ENCODE measurements around the gene WDR77.

The WDR77 gene

GRCh38 chr1:111448918-111449702, at the start of gene WDR77, which contains the start of gene ATP5PB:
WDR77 (minus strand) TSS chr1:111449256; CDS start chr1:111449169, 87 bp downstream.
ATP5PB (plus strand) TSS chr1:111449464; CDS start chr1:111449542, 78 bp downstream.
- DNase-seq (ENCODE audit: low read depth in 2 of 2), result peak; percentile 85 to 88

- no peak for DNase-seq (ENCODE audit: low read depth in 2 of 2)
Observed at GRCh38 chr1:111497592-111497991, 48.5 kb upstream of the WDR77 start.

GRCh38 chr1:111496398-111496797, 47.3 kb upstream of the WDR77 start:
- DNase-seq (ENCODE audit: low read depth in 2 of 2), result no peak

DNA sequence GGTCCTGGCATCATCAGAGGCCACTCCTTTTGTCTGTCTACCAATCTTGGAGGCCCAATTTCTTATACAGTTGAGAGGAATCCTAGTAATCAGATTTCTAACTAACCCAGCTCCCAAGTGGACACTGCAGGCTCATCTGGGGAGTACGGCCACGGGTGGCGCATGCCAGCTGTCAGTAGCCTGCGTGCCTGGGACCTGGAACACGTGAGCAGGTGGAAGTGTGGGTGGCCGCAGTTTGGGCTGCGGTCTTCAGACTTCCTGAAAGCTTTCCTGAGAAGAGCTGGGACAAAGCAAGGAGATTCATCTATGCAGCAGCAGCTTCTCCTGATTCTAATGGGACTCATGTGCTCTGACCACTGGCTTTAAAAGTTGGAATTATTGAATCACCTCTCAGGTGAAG, 42.0 kb upstream of the WDR77 start:
- no peak for DNase-seq (ENCODE audit: low read depth in 2 of 2)

GRCh38 chr1:111490220-111490619, 41.2 kb upstream of the WDR77 start:
- DNase-seq (ENCODE audit: low read depth in 2 of 2), result no peak

- DNase-seq (ENCODE audit: low read depth in 2 of 2), result no peak
Observed at GRCh38 chr1:111489604-111490003, 40.5 kb upstream of the WDR77 start.

DNA sequence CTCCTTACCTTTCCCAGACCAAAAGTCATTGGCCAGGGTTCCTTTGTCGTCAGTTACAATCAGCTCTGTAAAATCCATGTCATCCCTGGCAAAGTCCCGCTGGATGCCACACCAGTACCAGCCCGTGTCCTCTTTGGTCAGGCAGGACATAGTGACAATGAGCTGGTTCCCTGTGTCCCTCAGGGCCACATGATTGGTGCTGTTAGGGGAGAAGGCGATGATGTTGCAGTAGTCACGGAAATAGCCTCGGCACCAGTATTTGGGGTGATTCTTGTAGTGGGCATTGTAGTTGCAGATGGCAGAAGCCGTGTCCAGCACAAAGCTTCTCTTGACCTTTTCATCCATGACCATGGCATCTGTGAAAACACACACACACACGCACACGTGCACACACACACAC, 39.6 kb upstream of the WDR77 start:
- no peak for DNase-seq (ENCODE audit: low read depth in 2 of 2)

DNA sequence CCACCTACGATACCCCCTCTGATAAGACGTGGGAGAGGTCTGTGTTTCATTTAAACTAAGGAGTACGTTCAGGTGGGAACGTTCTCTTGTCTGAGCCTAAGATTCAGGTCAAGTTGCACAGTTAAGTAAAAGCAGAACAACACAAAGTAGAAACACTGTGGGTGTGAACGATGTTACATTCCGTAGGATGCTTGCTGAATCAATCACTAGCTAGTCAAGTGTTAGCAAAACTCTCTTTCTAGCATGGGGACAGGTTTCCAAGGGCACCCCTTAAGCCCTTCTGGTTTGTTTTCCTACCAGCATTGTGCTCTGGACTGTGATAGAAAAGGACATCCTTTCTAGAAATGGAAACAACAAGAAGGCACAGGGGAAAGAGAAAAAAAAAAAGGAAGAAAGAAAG, 38.1 kb upstream of the WDR77 start:
- no peak for DNase-seq (ENCODE audit: low read depth in 2 of 2)

DNA sequence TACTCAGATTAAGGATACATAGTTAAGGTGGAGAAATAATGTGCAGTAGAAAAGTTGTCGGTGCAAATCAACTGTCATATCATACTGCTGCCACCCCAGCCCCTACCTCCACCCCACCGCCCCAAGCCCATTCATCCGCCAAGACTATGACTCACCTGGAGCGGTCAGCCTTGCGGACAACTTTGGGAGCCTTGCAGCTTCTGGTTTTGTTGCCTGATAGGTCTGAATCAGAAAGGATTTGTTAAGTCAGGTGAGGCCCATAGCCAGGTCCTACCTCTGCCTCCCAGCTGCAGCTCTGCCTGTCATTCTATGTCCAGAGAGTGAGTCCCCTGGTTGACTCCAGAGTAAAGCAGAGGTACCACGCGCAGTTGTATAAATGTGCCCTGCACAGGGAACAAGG, 37.4 kb upstream of the WDR77 start:
- no peak for DNase-seq (ENCODE audit: low read depth in 2 of 2)

DNA sequence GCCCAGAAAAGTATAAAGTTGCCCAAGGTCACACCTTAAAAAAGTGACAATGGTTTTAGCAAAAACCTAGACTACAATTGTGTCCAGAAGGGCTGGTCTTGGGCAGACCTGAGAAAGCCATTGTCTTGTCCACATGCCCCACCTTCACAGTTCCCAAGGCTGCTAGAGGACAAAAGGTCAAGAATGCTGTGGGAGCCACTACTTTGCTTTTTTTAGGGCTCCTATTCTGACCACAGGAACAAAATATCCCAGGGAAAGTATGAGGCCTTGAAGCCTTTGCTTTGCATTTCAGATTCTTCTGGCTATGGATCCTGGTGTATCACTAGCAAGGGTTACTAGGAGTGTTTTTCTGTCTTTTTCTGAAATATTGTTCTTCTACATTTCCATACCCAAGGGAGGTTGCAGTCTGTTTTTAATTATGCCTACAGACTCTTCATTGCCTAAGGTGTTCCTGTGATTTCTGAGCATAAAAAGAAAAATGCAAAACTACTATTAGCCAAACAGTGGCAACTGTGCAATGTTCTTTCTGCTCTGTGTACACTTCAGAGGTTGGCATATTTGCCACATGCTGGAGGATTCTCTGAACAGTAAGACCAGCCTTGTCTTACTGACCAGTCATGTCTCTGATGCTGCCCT, 35.5 kb upstream of the WDR77 start:
- DNase-seq (ENCODE audit: low read depth in 2 of 2), result no peak

DNA sequence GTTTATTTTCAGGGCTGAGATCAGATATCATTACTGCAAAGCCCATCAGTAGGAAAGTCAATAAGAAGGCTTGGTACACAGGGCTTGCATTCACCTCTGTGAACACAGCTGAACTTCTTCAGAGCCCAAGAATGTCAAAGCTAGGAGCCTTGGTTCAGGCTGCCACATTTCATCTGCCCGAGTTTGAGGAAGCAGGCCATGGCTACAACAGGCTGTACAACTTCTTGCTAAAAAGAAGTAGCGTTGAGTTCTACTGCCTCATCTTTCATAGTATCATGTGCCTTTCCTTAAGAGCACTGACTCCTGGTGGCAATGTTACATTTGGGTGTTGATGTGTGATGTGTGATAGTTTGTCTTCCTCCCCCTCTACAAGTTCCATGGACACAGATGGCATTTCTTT, 34.8 kb upstream of the WDR77 start:
- DNase-seq (ENCODE audit: low read depth in 2 of 2), result no peak

- no peak for DNase-seq (ENCODE audit: low read depth in 2 of 2)
Observed at GRCh38 chr1:111483166-111483565, 34.1 kb upstream of the WDR77 start.

- peak in 1 of 2 donors; percentile 36 for DNase-seq (ENCODE audit: low read depth in 2 of 2)
Observed at GRCh38 chr1:111481387-111482221, 32.5 kb upstream of the WDR77 start.

DNA sequence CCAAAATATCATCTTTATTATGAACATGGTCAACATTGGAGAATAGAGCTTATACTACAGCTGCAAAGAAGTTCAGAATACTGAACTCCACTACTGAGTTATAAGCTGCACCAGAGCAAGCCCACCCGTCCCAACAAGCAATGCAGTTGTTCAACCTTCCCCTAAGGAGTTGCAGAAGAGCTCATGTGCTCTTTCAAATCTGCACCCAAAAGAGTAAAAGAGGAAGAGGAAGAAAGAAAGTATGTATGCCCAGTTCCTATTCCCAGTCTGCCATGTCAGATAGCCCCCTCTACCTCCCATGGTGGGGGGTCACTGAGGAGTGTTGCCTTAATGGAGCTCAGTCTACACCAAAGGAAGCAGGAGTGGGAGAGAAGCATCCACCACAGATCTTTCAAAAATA, 31.6 kb upstream of the WDR77 start:
- no peak for DNase-seq (ENCODE audit: low read depth in 2 of 2)

DNA sequence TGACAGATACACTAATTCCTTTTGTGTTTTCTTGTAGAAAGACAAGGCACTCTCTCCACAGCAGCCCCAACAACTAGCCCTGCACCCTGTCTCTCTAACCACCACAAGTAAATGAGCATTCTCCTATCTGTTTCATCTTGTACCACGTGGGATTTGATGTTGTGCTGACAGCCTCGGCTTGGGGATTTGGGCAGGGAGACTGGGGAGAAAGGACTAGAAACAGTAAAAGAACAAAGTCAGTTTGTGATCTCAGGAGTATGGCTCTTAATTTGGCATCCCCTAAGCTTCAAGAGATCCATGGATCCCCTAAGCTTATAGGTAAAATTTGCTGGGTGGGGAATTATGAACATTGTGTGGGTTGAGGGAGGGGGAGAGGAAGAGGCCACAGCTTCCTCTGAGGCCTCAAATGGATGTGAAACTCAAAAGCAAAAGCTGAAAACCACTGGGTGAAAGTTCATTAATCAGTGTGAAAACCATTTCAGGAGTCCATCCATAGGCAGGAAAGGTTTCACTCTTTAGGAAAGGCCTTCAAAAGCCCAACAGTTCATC, 27.8 kb upstream of the WDR77 start:
- no peak for DNase-seq (ENCODE audit: low read depth in 2 of 2)

DNA sequence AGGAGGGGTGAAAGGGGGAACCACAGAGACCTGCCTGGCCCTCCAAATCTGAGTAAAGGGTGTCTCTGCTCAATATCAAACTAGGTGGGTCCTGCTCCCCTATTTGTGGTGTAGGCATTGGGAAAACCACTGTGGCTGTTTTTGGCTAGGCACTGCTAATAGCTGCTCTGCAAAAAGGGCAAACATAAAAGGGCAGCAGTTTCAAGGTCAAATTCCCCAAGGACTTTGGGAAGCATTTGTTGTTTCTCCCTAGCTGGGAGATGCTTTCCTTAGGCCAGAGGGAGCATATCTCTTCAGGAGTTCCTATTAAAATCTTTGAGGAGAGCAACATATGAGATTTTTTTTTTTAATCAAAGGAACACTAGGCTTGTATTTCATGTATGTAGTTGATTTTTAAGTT, 27.2 kb upstream of the WDR77 start:
- no peak for DNase-seq (ENCODE audit: low read depth in 2 of 2)

GRCh38 chr1:111475701-111476100, 26.6 kb upstream of the WDR77 start:
- peak; percentile 33 for DNase-seq (ENCODE audit: low read depth in 2 of 2)

DNA sequence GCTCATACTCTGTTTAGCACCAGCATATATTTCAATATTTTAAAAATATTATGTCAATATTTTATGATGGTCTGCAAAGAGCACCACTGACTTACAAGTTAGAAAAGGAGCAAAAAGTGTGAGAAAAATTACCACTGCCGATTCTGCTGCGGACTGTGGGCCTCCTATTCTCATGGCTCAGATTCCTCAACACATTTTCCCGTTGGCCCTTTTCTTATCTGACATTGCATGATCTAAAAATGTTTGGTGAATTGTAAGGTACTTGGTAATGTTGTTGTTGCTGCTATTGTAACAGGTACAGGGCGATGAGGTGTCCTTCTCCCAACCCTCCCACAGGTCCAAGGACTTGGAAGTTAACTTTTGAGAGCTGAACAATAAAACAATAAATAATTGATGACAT, 25.5 kb upstream of the WDR77 start:
- DNase-seq (ENCODE audit: low read depth in 2 of 2), result no peak

- DNase-seq (ENCODE audit: low read depth in 2 of 2), result no peak
Observed at GRCh38 chr1:111474106-111474505, 25.1 kb upstream of the WDR77 start.

- DNase-seq (ENCODE audit: low read depth in 2 of 2), result no peak
Observed at GRCh38 chr1:111471538-111471937, 22.5 kb upstream of the WDR77 start.

GRCh38 chr1:111471012-111471411, 22.0 kb upstream of the WDR77 start:
- peak; percentile 42 to 43 for DNase-seq (ENCODE audit: low read depth in 2 of 2)

GRCh38 chr1:111470596-111470995, 21.5 kb upstream of the WDR77 start:
- DNase-seq (ENCODE audit: low read depth in 2 of 2), result no peak

Data from stimulated activated CD8-positive, alpha-beta memory T cell treated with anti-CD3 and anti-CD28 coated beads, Interleukin-15, amount 100 ng/mL, for 48 hours (primary cell).